Chondrocyte (in vitro differentiated cells): ENCODE results near the gene SH3YL1. TPM values are rescaled to one million over a fixed set of nuclear protein-coding genes. Genes with fewer than 3 reads are reported as not detected.
A peak's percentile ranks its signal among the peaks of the same experiment; 100 is the strongest.

Experiments
- DNase-seq: peaks from one replicate; pipeline ENCODE4 v3.0.0; 2021; ENCODE audit warnings: mixed read lengths, low spot score
- H3K27ac Mint-ChIP-seq: one replicate; pipeline ENCODE4 v1.8.0; 2021; ENCODE audit warnings: mild to moderate bottlenecking, moderate library complexity, mixed read lengths; ENCODE audit not compliant: unreplicated experiment
- H3K27me3 Mint-ChIP-seq: 2 replicates; pipeline ENCODE4 v1.8.0; 2021; ENCODE audit warnings: low read depth, mixed read lengths
- H3K36me3 Mint-ChIP-seq: 2 replicates; pipeline ENCODE4 v1.8.0; 2021; ENCODE audit warnings: low read depth, mixed read lengths
- H3K4me1 Mint-ChIP-seq: 2 replicates; pipeline ENCODE4 v1.8.0; 2021; ENCODE audit warnings: low read depth, mild to moderate bottlenecking, mixed read lengths
- H3K4me3 Mint-ChIP-seq: one replicate; pipeline ENCODE4 v1.8.0; 2021; ENCODE audit warnings: mild to moderate bottlenecking, moderate library complexity, mixed read lengths; ENCODE audit not compliant: unreplicated experiment
- H3K9me3 Mint-ChIP-seq: 2 replicates; pipeline ENCODE4 v1.8.0; 2021; ENCODE audit warnings: low read depth, mixed read lengths
- CTCF ChIP-seq: fragments of 200-600 bp; sonication (generic); IDR thresholded peaks from 2 replicates; pipeline ENCODE4 v1.5.0; 2021; ENCODE audit warnings: antibody characterized with exemption, mild to moderate bottlenecking, moderate library complexity
- total RNA-seq: library from RNA; stranded (reverse); gene quantifications from 3 replicates; pipeline ENCODE4 v1.2.1, GENCODE V29; 2021

SH3YL1 gene
- total RNA-seq, 1 donor from 2014 or later = 36.1 TPM

DNA sequence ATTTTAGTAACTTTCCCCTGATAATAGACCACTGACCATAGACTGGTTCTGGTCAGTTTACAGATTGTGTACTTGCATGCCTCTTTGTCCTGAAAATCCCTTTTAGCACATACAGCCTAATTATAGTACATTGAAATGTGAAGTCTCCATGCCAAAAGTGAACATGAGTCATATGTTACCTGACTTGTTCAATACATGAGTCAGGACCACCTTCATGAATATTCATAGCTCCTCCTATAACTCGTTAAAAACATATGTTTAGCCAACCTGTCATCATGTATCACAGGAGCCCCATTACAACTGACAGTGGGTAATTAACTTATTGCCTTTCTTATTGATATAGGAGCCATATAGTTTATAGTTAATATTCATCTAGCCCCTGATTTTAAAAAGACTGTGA is 78.6 kb downstream of the SH3YL1 start:
- peaks cover 9% of the 10 kb centered on the region for H3K9me3 Mint-ChIP-seq
- H3K36me3 Mint-ChIP-seq = peaks cover 3% of the 10 kb centered on the region
- TF ChIP-seq CTCF = no peak
- no peak for DNase-seq
- H3K4me1 Mint-ChIP-seq = peaks cover 26% of the 10 kb centered on the region
- H3K4me3 Mint-ChIP-seq = no peak overlapping the region
- no peak overlapping the region for H3K27ac Mint-ChIP-seq
- no peaks in the 10 kb centered on the region for H3K27me3 Mint-ChIP-seq

- Mint-ChIP-seq H3K27ac (peak overlapping the region; percentile 9), H3K4me3 (no peak overlapping the region), H3K36me3 (peaks cover 3% of the 10 kb centered on the region), H3K9me3 (peaks cover 9% of the 10 kb centered on the region), H3K4me1 (peaks cover 32% of the 10 kb centered on the region), H3K27me3 (no peaks in the 10 kb centered on the region)
- DNase-seq = no peak
- no peak for TF ChIP-seq CTCF
Observed at GRCh38 chr2:184695-185094, 79.1 kb downstream of the SH3YL1 start.

GRCh38 chr2:182509-183122 is 81.2 kb downstream of the SH3YL1 start:
- Mint-ChIP-seq H3K36me3 (peaks cover 3% of the 10 kb centered on the region), H3K4me1 (peaks cover 37% of the 10 kb centered on the region), H3K27ac (no peak overlapping the region), H3K4me3 (no peak overlapping the region), H3K9me3 (peaks cover 8% of the 10 kb centered on the region), H3K27me3 (no peaks in the 10 kb centered on the region)
- DNase-seq = no peak
- TF ChIP-seq CTCF = no peak

GRCh38 chr2:180311-180710 is 83.5 kb downstream of the SH3YL1 start:
- DNase-seq = no peak
- no peak for TF ChIP-seq CTCF
- H3K27me3 Mint-ChIP-seq = no peaks in the 10 kb centered on the region
- H3K4me1 Mint-ChIP-seq = peaks cover 60% of the 10 kb centered on the region
- no peak overlapping the region for H3K4me3 Mint-ChIP-seq
- peaks cover 1% of the 10 kb centered on the region for H3K36me3 Mint-ChIP-seq
- H3K9me3 Mint-ChIP-seq = peaks cover 5% of the 10 kb centered on the region
- H3K27ac Mint-ChIP-seq = no peak overlapping the region

DNA sequence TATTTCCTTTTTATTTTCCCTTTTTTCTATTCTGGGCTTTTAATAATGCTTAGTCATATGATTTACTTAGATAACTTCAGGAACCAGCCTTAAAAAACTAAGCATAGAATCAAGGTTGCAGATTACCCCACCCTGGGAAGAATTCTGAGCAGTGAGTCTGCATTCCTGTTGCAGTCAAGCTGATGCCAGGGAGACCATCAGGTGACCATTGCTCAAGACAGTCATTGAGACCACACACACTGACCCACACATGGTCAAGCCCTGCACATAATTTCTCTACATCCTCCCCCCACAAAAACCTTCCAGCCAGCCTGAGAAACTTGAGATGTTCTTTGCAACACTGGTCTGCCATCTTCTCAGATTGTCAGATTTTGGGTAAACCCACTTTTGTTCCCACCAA is 83.9 kb downstream of the SH3YL1 start:
- DNase-seq = no peak
- Mint-ChIP-seq H3K27me3 (no peaks in the 10 kb centered on the region), H3K27ac (peak overlapping the region; percentile 71), H3K4me3 (no peak overlapping the region), H3K36me3 (peaks cover 1% of the 10 kb centered on the region), H3K9me3 (peaks cover 5% of the 10 kb centered on the region), H3K4me1 (peaks cover 60% of the 10 kb centered on the region)
- TF ChIP-seq CTCF = no peak
